HepG2 (cell line): Measurements from ENCODE around the gene TTBK1. TPM values are rescaled to one million over a fixed set of nuclear protein-coding genes. Genes with fewer than 3 reads are reported as not detected.

ENCODE experiments used
- ATAC-seq: fragments of 200-7000 bp; cut with Tn5 transposase; 3 replicates; pipeline ENCODE4 v1.9.1; 2020; ENCODE audit warnings: mild to moderate bottlenecking, moderate library complexity
- BruUV-seq: library from RNA; stranded (reverse); fragments of 400-500 nt; replicated peaks from 2 replicates; lab custom pipeline; 2021; lab: Mats Ljungman, UMichigan
- CTCF ChIA-PET: fragments of 300-600 bp; formaldehyde crosslinking; extraction: SDS; loops from one replicate; lab custom pipeline; 2021; ENCODE audit warnings: low total read pairs, inconsistent platforms, low intra/inter-chr PET ratio; lab: Yijun Ruan, JAX
- POLR2A ChIA-PET: fragments of 350-600 bp; sonication (Branson Sonifier 250); formaldehyde crosslinking; loops from one replicate; lab custom pipeline; 2020; ENCODE audit warnings: antibody characterized with exemption, inconsistent platforms; lab: Yijun Ruan, JAX
- DNase-seq: peaks from one replicate; pipeline ENCODE4 v3.0.0-alpha.2; 2015; ENCODE audit warnings: low spot score
- FAIRE-seq: peaks from 3 replicates; lab custom pipeline; 2011; peaks lifted over from hg19 to GRCh38; lab: Jason Lieb, UNC
- H2AFZ ChIP-seq: one replicate; pipeline ENCODE4 v1.6.1; 2011; ENCODE audit warnings: low read length, inconsistent platforms
- H3K27ac ChIP-seq: fragments of 300-600 bp; 3 replicates; pipeline ENCODE4 v1.8.0; 2011; ENCODE audit warnings: mixed run types, mild to moderate bottlenecking, mixed read lengths, low read length, inconsistent platforms; ENCODE audit not compliant: insufficient read depth; ENCODE audit errors: extremely low read length
- H3K27me3 ChIP-seq, 2 experiments: fragments of 200-600 bp in 1 of 2; 2 replicates in 1 of 2; 3 replicates in 1 of 2; pipeline versions ENCODE4 v1.6.0 to v1.8.0; 2011; ENCODE audit warnings: low read length in 2 of 2, mild to moderate bottlenecking in 2 of 2, moderate library complexity in 2 of 2, inconsistent platforms in 1 of 2; ENCODE audit not compliant: insufficient read depth in 2 of 2, control insufficient read depth in 1 of 2
- H3K36me3 ChIP-seq, 2 experiments: fragments of 200-600 bp in 1 of 2; replicated peaks in 1 of 2; 2 replicates in 1 of 2; 3 replicates in 1 of 2; pipeline versions ENCODE4 v1.5.1 to v1.8.0; 2011; ENCODE audit warnings: low read length in 2 of 2, inconsistent platforms in 1 of 2; ENCODE audit not compliant: insufficient read depth in 2 of 2, control insufficient read depth in 1 of 2
- H3K4me1 ChIP-seq: 2 replicates; pipeline ENCODE4 v1.5.1; 2012; ENCODE audit warnings: low read length, inconsistent platforms; ENCODE audit not compliant: insufficient read depth
- H3K4me2 ChIP-seq: 2 replicates; pipeline ENCODE4 v1.6.0; 2011; ENCODE audit warnings: low read depth, low read length, inconsistent platforms
- H3K4me3 ChIP-seq, 3 experiments: fragments of 200-600 bp in 1 of 3; sonication (generic), shearing (Covaris generic) in 1 of 3; replicated peaks in 1 of 3; 2 replicates each; pipeline ENCODE4 v1.5.1; 2011 to 2016; ENCODE audit warnings: low read length in 3 of 3, inconsistent platforms in 2 of 3, low read depth in 2 of 3, mild to moderate bottlenecking in 2 of 3, control low read depth in 1 of 3, mixed read lengths in 1 of 3; ENCODE audit not compliant: insufficient read depth in 1 of 3
- H3K79me2 ChIP-seq: one replicate; pipeline ENCODE4 v1.6.1; 2011; ENCODE audit warnings: low read length, inconsistent platforms; ENCODE audit not compliant: insufficient read depth
- H3K9ac ChIP-seq: 2 replicates; pipeline ENCODE4 v1.6.0; 2011; ENCODE audit warnings: mild to moderate bottlenecking, low read depth, low read length, inconsistent platforms; ENCODE audit not compliant: insufficient read depth
- H3K9me3 ChIP-seq: 2 replicates; pipeline ENCODE4 v1.5.1; 2012; ENCODE audit warnings: mild to moderate bottlenecking, low read length
- H4K20me1 ChIP-seq: 2 replicates; pipeline ENCODE4 v1.6.0; 2011; ENCODE audit warnings: inconsistent platforms, mild to moderate bottlenecking, low read length, moderate library complexity; ENCODE audit not compliant: insufficient read depth
- DMAP1 ChIP-seq: IDR thresholded peaks from 2 replicates; pipeline ENCODE4 v1.6.1; 2016
- FOXJ3 ChIP-seq: sonication (generic); formaldehyde crosslinking; IDR thresholded peaks from 2 replicates; pipeline ENCODE4 v1.4.0; 2020; ENCODE audit warnings: missing genetic modification reagents, mild to moderate bottlenecking, borderline replicate concordance
- GLI4 ChIP-seq: sonication (generic); formaldehyde crosslinking; IDR thresholded peaks from 2 replicates; pipeline ENCODE4 v1.5.1; 2020; ENCODE audit warnings: missing genetic modification reagents, mild to moderate bottlenecking, moderate library complexity, borderline replicate concordance
- HNF4G ChIP-seq, 2 experiments: sonication (generic) in 1 of 2; formaldehyde crosslinking in 1 of 2; IDR thresholded peaks; 2 replicates each; pipeline versions ENCODE4 v1.4.0 to v1.6.1; 2011 to 2020; ENCODE audit warnings: borderline replicate concordance in 2 of 2, low read depth in 2 of 2, mild to moderate bottlenecking in 2 of 2, low read length in 1 of 2, missing genetic modification reagents in 1 of 2, moderate library complexity in 1 of 2
- KLF16 ChIP-seq, 2 experiments: sonication (generic) in 1 of 2; formaldehyde crosslinking in 1 of 2; IDR thresholded peaks; 2 replicates each; pipeline versions ENCODE4 v1.6.1 to v1.8.0; 2016 to 2023; ENCODE audit warnings: missing genetic modification reagents in 2 of 2, missing compliant biosample characterization in 1 of 2
- MZF1 ChIP-seq: sonication (generic); formaldehyde crosslinking; IDR thresholded peaks from 2 replicates; pipeline ENCODE4 v1.8.1; 2023; ENCODE audit warnings: mild to moderate bottlenecking, missing genetic modification reagents, borderline replicate concordance
- PLRG1 ChIP-seq: fragments of 450-650 bp; conservative IDR thresholded peaks from 2 replicates; pipeline ENCODE4 v1.6.1; 2016
- SOX5 ChIP-seq: IDR thresholded peaks from 2 replicates; pipeline ENCODE4 v1.6.1; 2016; ENCODE audit warnings: borderline replicate concordance
- SP140L ChIP-seq: sonication (generic); formaldehyde crosslinking; IDR thresholded peaks from 2 replicates; pipeline ENCODE4 v1.4.0; 2020; ENCODE audit warnings: missing genetic modification reagents, borderline replicate concordance
- TBX2 ChIP-seq: sonication (generic); formaldehyde crosslinking; IDR thresholded peaks from 2 replicates; pipeline ENCODE4 v1.5.0; 2020; ENCODE audit warnings: missing genetic modification reagents, mild to moderate bottlenecking, borderline replicate concordance
- TEAD3 ChIP-seq: optimal IDR thresholded peaks from 2 replicates; pipeline ENCODE3; 2016; ENCODE audit warnings: borderline replicate concordance
- THAP11 ChIP-seq: IDR thresholded peaks from 2 replicates; pipeline ENCODE4 v1.6.1; 2016; ENCODE audit warnings: missing biosample characterization, missing genetic modification reagents
- TSC22D2 ChIP-seq: sonication (generic); formaldehyde crosslinking; IDR thresholded peaks from 2 replicates; pipeline ENCODE4 v1.5.1; 2020; ENCODE audit warnings: missing genetic modification reagents, mild to moderate bottlenecking, borderline replicate concordance
- ZFP36 ChIP-seq: fragments of 150-350 bp; IDR thresholded peaks from 2 replicates; pipeline ENCODE4 v1.6.1; 2018; ENCODE audit warnings: borderline replicate concordance, low read length, low read depth; ENCODE audit not compliant: partially characterized antibody
- ZNF776 ChIP-seq: sonication (generic); formaldehyde crosslinking; IDR thresholded peaks from 2 replicates; pipeline ENCODE4 v1.4.0; 2020; ENCODE audit warnings: mild to moderate bottlenecking, missing genetic modification reagents
- WGBS: methylation state at CpG from one replicate; pipeline ENCODE4 v1.1.6; 2017; ENCODE audit warnings: low lambda C conversion rate; 5-methylcytosine and 5-hydroxymethylcytosine counted together
- in situ Hi-C: cut with HindIII; loops from 2 replicates; pipeline ENCODE4 v1.10.0; 2017; ENCODE audit warnings: low pct_unique_long_range_greater_than_20kb; ENCODE audit not compliant: extremely low pct_ligation_motif_present
- intact Hi-C: fragments of 100-400 bp; cut with micrococcal nuclease; formaldehyde crosslinking; loops from one replicate; pipeline ENCODE4 v1.10.0; 2022; ENCODE audit not compliant: unreplicated experiment
- polyA plus RNA-seq, 8 experiments: library from polyadenylated mRNA; depleted of rRNA in 3 of 8; stranded (reverse) in 7 of 8; unstranded in 1 of 8; fragments of >200 nt; fragmentation: Illumina TruSeq in 4 of 8; extraction: Trizol in 4 of 8; gene quantifications; 2 replicates each; pipeline versions ENCODE4 v1.2.1 to v1.2.3, GENCODE V29; 2011 to 2016; ENCODE audit warnings: low read depth in 4 of 8, missing spikeins in 1 of 8, mixed read lengths in 1 of 8; ENCODE audit not compliant: insufficient read depth in 1 of 8
- total RNA-seq, 5 experiments: library from RNA; depleted of rRNA; stranded (reverse); fragments of >200 nt; fragmentation: Illumina TruSeq; extraction: Trizol; gene quantifications; 2 replicates each; pipeline ENCODE4 v1.2.3, GENCODE V29; 2016; ENCODE audit warnings: low read depth in 1 of 5
- TF ChIP-seq, protein P1 (sequence below): IDR thresholded peaks from 2 replicates; pipeline ENCODE4 v1.6.1; 2016
- TF ChIP-seq, protein P2 (sequence below): sonication (generic); formaldehyde crosslinking; IDR thresholded peaks from 2 replicates; pipeline ENCODE4 v1.4.0; 2020; ENCODE audit warnings: mild to moderate bottlenecking, missing genetic modification reagents
- TF ChIP-seq, protein P3 (sequence below): IDR thresholded peaks from 2 replicates; pipeline ENCODE4 v1.4.0; 2020; ENCODE audit warnings: mild to moderate bottlenecking, missing genetic modification reagents

The TTBK1 gene
- total and polyA plus RNA-seq, 2 of the 13 experiments (the other 11 are each of a cell fraction or from before 2014, with no cell fraction given) = 0.24 to 0.33 TPM

GRCh38 chr6:43334466-43335095, 91.3 kb downstream of the TTBK1 start:
- Histone ChIP-seq H3K9me3 (no peaks in the 10 kb centered on the region), H3K79me2 (no peaks in the 10 kb centered on the region), H3K27me3 (no peaks in the 10 kb centered on the region), H3K4me2 (no peak overlapping the region), H4K20me1 (no peaks in the 10 kb centered on the region), H3K36me3 (peaks cover 6 to 10% of the 10 kb centered on the region in 2 experiments; a peak in 4 of 5 replicates), H3K4me3 (no peak overlapping the region), H3K4me1 (peaks cover 12% of the 10 kb centered on the region), H3K27ac (no peak overlapping the region), H2AFZ (no peak overlapping the region), H3K9ac (no peak overlapping the region)
- ATAC-seq (peak; percentile 74), FAIRE-seq (peak; percentile 84), DNase-seq (peak; percentile 66)
- intact Hi-C loops (loop anchor here (1.0 kb wide), 1 partner anchor 71 kb away; no protein-coding TSS in a partner anchor), in situ Hi-C loops (loop anchor here (5.0 kb wide), 1 partner anchor 72 kb away; no protein-coding TSS in a partner anchor)
- POLR2A ChIA-PET = interaction anchor here (0.6 to 1.5 kb wide), 6 partner anchors 37 to 67 kb away, joined by 3 to 8 read pairs (median 4); no protein-coding TSS in a partner anchor
- 69% methylated on average over 2 of the region's 2 CpGs for WGBS
- CTCF ChIA-PET = interaction anchor here (0.9 to 4.7 kb wide), 5 partner anchors 21 to 105 kb away, joined by 3 to 79 read pairs (median 4); no protein-coding TSS in a partner anchor
- BruUV-seq = no TSS peak
- TF ChIP-seq HNF4G (IDR thresholded peaks at IDR 0.05; ENCODE audit: borderline replicate concordance, low read depth, low read length) (no peak), HNF4G (CRISPR knock-in tag; IDR thresholded peaks at IDR 0.05; ENCODE audit: borderline replicate concordance, low read depth) (no peak), TEAD3 (peak; percentile 70), TSC22D2 (CRISPR knock-in tag) (peak; percentile 72; the same call in 1 of the 2 replicates), MZF1 (no peak), KLF16 (CRISPR knock-in tag; IDR thresholded peaks at IDR 0.05) (peak in 1 of 2 experiments; percentile 73; a peak in 2 of 4 replicates), GLI4 (CRISPR knock-in tag) (no peak), FOXJ3 (0 out of 2 replicates have a peak, but pooled peaks have one; percentile 33), ZFP36 (no peak), ZNF776 (CRISPR knock-in tag) (no peak), THAP11 (CRISPR knock-in tag) (0 out of 2 replicates have a peak, but pooled peaks have one; percentile 41), TBX2 (no peak), PLRG1 (no peak), SOX5 (CRISPR knock-in tag) (peak; percentile 22; the same call in 1 of the 2 replicates), SP140L (0 out of 2 replicates have a peak, but pooled peaks have one; percentile 35), DMAP1 (CRISPR knock-in tag) (0 out of 2 replicates have a peak, but pooled peaks have one; percentile 32)
- TF ChIP-seq, protein P1, sequence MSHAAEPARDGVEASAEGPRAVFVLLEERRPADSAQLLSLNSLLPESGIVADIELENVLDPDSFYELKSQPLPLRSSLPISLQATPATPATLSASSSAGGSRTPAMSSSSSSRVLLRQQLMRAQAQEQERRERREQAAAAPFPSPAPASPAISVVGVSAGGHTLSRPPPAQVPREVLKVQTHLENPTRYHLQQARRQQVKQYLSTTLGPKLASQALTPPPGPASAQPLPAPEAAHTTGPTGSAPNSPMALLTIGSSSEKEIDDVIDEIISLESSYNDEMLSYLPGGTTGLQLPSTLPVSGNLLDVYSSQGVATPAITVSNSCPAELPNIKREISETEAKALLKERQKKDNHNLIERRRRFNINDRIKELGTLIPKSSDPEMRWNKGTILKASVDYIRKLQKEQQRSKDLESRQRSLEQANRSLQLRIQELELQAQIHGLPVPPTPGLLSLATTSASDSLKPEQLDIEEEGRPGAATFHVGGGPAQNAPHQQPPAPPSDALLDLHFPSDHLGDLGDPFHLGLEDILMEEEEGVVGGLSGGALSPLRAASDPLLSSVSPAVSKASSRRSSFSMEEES (CRISPR knock-in tag) = no peak
- TF ChIP-seq, protein P2, sequence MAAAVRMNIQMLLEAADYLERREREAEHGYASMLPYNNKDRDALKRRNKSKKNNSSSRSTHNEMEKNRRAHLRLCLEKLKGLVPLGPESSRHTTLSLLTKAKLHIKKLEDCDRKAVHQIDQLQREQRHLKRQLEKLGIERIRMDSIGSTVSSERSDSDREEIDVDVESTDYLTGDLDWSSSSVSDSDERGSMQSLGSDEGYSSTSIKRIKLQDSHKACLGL = no peak
- TF ChIP-seq, protein P3, sequence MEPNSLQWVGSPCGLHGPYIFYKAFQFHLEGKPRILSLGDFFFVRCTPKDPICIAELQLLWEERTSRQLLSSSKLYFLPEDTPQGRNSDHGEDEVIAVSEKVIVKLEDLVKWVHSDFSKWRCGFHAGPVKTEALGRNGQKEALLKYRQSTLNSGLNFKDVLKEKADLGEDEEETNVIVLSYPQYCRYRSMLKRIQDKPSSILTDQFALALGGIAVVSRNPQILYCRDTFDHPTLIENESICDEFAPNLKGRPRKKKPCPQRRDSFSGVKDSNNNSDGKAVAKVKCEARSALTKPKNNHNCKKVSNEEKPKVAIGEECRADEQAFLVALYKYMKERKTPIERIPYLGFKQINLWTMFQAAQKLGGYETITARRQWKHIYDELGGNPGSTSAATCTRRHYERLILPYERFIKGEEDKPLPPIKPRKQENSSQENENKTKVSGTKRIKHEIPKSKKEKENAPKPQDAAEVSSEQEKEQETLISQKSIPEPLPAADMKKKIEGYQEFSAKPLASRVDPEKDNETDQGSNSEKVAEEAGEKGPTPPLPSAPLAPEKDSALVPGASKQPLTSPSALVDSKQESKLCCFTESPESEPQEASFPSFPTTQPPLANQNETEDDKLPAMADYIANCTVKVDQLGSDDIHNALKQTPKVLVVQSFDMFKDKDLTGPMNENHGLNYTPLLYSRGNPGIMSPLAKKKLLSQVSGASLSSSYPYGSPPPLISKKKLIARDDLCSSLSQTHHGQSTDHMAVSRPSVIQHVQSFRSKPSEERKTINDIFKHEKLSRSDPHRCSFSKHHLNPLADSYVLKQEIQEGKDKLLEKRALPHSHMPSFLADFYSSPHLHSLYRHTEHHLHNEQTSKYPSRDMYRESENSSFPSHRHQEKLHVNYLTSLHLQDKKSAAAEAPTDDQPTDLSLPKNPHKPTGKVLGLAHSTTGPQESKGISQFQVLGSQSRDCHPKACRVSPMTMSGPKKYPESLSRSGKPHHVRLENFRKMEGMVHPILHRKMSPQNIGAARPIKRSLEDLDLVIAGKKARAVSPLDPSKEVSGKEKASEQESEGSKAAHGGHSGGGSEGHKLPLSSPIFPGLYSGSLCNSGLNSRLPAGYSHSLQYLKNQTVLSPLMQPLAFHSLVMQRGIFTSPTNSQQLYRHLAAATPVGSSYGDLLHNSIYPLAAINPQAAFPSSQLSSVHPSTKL = peak; percentile 59; the same call in 1 of the 2 replicates
